Measurements from ENCODE around the gene FGR.
"Not testable (repeated sequence)": the region's sequence is repeated elsewhere in the genome, so short reads cannot be mapped to it uniquely, and the experiment has no call there.

The FGR gene

DNA sequence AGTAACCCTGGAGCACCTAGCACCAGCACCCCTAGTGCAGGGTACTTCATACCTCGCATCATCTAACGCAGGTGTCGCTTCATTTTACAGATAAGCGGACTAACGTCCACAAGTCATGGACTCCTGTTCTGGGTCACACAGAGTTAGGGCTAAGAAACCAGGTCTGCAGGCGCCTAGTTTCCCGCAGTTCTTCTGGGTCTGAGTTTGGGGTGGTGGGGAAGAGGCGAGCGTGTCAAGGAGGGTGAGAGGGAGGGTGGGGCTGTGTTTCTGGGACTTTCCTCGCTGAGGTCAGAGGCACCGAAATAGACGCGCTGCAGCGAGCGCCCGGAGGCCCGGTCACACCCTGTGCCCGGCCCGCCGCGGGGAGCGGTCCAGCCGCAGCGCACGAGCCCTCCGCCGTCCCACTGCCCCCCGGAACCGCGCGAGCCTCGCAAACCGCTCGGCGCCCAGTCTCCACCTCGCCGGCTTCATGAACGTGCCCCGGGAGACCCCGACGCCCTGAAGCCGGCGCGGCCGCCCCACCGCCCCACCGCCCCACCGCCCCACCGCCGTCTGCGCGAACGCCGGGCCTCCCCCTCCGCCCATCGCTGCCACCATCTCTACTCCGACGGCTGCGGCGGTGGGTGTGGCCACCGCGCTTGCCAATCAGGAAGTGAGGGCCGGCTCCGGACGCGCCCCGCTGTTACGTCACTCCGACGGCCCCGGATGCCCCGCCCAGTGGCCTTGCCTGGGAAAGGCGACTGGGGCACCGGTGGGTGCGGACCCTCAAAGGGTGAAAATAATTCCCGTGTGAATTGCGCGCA is 24.7 kb upstream of the FGR start:
- DNase-seq = peak; percentile 59 to 90

DNA sequence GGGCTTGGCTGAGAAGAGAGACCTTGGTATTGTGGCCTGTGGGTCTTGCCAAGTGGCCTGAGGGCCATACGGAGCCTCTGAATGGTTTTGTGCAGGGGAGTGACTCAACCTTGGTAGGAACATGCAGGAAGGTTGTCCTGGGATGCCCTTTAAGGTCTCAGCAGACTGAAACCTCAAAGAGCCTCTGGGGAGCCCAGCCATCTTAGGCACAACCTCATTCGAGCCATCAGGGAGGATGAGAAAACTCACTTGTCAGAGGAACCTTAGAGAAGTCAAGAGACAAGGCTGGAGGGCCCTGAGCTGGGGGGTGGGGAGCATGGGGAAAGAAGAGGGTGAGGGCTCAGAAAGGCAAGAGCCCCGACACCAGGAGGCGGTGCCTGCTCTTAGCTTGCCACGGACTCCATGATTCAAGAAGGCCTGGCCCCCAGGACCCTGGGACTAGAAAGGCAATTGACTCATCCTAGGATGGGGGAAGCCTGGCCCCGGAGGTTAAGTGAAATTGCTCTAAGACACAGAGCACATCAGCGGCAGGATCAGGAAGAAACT is 24.0 kb upstream of the FGR start:
- peak in 1 of 2 donors; percentile 64 for DNase-seq

DNA sequence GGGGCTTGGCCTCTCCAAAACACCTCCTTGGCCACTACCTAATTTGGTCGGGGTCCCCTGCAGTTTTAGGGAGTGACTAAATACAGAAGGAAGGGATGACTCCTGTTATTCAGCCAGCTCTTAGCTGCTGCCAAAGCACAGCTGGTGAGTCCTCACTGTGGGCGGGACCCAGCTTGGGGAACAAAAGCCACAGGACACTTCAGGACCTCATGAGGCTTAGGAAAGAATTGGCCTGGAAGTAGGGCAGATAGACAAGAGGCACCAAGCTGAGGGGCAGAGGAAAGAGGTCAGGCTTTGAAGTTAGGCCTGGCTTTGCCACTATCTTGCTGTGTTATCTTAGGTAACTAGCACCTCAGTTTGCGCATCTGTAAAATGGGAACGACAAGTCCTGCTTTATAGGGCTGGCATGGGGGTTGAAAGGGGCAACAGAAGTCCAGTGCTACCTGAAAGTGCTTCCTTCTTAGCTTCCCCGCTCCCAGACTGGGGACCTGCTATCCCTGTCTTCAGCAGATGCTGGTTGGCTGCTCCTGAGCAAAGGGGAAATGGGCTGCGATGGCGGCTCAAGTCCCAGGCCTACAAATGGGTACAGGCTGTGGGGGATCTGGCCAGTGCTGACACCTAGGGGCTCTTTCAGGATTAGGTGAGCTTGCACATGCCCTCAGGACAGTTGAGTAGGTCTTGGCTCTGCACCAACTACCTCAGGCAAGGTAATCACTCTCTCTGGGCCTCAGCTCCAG is 21.3 kb upstream of the FGR start:
- DNase-seq = peak; percentile 27 to 38

DNA sequence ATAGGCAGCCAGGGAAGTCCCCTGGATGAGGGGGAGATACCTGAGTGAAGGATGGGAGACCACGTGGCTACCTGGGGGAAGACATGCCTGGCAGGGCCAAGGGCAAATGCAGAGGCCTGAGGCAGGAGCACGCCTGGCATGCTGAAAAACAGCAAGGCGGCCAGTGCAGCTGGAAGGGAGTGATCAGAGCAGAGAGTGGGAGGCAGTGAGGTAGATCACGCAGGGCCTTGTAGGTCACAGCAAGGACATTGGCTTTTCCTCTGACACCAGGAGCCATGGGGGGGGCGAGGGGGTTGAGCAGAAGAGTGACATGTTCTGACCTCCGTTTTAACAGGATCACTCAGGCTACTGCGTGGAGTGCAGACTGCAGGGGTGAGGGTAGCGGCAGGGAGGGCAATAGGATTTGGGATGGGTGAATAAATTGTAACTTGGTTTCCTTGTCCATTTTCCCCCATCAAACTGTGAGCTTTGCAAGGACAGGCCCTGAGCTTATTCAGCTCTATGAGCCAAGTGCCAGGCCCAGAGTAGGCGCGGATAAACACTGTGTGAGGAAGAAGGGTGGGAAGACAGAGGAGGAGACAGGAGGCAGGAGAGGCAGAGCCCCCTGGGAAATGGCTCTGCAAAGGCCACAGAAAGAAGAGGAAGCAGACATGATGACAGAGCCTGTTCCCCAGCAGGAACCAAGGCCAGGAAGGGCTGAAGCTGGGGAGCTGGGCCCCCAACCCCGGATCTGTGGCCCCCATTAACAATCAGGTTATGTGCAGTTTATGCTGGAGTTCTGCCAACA is 20.4 kb upstream of the FGR start:
- DNase-seq = no peak

DNA sequence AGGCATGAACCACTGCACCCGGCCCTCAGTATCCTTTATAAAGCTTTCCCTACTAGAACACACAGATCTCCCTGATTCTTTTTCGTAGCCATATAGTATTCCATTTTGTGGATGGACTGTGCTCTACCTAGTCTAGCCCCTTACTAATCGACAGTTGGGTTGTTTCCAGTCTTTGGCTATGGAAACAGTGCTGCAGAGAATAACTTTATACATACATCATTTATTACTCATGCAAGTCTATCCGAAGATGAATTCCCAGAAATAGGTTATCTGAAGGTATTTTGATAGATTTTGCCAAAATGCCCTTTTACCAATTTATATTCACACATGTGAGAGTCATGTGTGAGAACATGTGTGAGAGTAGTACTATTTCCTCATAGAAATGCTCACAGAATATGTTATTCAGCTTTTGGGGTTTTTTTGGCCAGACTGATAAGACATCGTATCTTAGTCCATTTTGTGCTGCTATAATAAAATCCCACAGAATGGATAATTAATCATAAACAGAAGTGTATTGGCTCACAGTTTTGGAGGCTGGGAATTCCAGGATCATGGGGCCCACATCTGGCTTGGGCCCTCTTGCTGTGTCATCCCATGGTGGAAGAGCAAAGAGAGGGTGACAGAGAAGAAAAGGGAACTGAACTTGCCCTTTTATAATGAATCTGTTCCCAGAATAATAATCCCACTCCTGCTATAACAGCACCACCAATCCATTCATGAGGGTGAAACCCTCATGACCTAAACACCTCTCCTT is 17.3 kb upstream of the FGR start:
- no peak for DNase-seq

DNA sequence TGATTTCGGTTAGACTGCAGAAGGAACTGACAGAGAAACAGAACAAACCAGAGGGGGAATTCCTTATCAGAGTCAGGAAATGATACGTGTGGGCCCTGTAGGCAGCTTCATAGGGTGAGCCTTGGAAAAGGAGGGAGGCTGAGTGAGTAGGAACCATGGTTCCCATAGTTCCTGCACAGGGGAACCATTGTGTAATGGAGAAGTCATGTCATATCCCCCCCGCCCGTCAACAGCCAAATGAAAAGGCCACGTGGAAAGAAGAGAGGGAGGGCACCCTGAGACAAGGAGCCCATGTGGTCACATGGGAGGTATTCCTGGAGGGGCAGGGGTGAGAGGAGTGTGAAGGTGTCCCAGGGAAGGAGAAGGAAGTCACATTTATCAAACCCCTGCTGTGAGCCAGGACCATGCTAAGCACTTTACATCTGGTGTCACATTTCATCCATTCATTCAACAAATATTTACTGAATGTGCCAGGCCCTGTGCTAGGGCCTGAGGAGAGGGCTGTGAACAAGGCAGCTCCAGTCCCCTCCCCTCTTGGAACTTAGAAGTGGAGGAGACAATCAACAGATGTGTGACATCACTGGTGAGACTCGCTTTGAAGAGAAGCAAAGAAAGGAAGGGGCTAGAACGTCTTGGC is 15.7 kb upstream of the FGR start:
- no peak for DNase-seq

DNA sequence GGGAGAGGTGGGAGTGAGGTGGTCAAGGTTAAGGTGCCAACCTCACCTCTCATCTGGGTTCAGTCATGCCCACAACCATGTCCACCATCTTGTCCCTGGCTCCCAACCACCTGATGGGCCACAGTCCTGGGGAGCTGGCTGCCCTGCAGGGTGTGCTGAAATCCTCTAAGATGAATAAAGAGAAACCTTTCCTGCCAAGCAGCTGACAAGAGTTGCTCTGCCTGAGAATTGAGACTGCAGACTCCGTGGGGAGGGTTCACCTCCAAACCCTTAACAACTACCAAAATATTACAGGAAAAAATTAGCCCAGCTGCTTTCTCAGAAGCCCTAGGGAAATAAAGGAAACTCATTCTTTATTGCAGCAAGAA is 15.2 kb upstream of the FGR start:
- DNase-seq = no peak

DNA sequence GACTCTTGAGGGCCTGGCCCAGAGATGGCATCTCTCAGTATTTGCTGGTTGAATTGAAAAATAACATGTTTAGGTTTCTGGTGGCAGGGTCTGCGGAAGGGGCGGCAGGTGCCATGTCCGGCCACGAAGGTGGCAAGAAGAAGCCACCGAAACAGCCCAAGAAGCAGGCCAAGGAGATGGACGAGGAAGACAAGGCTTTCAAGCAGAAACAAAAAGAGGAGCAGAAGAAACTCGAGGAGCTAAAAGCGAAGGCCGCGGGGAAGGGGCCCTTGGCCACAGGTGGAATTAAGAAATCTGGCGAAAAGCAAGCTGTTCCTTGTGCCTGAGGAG is 14.3 kb upstream of the FGR start:
- no peak for DNase-seq

DNA sequence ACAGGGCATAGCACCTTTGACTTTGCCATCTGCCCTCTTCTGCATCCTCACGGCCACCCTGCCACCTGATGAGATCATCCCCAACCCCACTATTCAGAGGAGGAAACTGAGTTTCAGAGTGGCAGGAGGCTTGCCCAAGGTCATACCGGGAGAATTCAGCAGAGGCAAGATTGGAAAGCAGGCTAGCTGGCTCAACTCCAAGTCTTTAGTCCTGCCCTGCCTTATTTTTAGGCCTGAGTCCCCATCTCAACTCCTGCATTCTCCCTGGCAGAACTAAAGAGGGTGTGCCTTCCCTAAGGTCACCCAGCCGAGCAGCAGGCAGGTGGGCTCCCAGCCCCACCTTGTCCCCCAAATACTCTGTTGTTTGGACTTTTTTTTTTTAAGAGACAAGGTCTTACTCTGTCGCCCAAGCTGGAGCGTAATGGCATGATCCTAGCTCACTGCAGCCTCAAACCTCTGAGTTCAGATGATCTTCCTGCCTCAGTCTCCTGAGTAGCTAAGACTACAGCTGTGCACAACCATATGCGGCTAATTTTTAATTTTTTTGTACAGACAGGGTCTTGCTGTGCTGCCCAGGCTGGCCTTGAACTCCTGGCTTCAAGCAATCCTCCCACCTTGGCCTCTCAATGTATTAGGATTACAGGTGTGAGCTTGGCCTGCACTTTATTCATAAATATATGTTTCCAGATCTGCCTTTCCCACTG is 13.8 kb upstream of the FGR start:
- DNase-seq = no peak

DNA sequence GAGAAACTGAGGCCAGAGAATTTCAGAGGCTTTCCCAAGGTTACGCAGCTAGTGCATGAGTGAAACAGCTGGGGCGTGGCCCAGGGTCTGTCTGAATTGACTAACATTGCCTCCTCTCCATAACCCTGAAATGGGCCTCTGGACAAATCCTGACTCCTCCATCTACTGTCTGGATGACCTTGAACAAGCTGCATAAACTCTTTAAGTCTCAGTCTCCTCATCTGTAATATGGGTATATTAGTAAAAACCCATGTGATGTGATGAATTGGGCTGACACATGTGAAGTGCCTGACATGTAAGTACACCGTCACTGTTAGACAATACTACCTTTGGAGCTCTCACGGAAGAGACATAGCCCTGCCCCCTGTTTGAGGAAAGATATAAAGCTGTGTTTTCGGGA is 12.3 kb upstream of the FGR start:
- no peak for DNase-seq

DNA sequence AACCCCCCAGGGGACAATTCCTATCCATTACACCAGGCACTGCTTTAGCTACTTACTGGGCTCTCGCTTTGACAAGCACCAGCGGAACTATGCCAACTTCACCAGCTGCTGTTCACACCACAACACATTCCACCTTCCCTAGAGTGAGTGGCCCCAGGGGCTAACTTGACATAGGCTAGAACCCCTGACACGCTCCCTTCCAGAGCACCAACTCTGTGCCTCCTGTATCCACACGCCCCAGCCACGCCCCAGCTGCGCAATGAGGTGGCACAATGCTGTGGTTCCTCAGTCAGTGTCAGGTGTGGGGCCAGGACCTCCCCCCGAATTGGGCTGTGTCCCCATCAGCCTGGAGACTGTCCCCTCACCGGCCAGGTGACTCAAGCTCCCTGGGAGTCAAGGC is 11.7 kb upstream of the FGR start:
- DNase-seq = no peak

DNA sequence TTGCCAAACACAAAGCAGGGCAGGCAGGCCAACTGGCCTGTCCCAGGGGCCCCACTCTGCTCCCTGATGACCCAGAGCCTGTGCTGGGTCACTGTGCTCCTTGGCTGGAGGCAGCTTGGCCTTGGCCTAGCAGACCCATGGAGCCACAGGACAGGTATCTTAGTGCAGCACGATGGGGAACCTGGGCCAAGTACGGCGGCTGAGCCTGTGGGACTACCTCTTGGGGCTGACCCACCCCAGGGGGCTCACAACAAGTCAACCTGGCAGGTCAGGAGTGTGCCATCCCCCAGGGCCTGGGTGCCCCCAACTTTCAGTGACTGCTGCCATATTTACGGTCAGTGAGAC is 10.1 kb upstream of the FGR start:
- DNase-seq = no peak

DNA sequence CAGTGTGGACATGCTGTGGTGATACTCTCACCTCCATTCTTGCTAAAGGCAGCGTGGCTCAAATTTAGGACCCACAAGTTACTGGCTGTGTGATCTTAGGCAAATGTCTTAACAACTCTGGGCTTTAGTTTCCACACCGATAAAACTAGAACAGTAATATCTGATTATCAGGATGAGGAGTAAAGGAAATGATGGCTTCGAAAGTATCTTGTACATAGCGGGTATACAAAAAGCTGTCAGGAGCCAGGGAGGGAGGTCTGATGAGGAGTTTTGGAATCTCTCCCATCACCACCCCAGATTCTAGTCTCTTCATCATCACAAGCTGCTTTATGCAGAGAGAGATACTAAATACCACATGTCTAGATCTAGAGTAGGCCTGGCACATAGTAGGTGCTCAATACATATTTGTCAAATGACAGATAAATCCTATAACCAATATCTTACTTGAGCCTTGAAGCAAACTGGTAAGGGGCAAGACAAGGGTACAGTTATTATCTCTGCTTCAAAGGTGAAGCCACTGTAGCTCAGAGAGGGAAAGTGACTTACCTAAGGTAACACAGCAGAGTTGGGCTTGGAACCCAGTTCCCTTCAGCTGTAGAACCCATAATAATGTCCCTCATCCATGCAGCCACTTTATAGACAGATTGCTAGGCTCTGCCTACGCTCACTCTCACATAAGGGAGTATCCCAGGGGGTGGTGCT is 9.5 kb upstream of the FGR start:
- DNase-seq = no peak

DNA sequence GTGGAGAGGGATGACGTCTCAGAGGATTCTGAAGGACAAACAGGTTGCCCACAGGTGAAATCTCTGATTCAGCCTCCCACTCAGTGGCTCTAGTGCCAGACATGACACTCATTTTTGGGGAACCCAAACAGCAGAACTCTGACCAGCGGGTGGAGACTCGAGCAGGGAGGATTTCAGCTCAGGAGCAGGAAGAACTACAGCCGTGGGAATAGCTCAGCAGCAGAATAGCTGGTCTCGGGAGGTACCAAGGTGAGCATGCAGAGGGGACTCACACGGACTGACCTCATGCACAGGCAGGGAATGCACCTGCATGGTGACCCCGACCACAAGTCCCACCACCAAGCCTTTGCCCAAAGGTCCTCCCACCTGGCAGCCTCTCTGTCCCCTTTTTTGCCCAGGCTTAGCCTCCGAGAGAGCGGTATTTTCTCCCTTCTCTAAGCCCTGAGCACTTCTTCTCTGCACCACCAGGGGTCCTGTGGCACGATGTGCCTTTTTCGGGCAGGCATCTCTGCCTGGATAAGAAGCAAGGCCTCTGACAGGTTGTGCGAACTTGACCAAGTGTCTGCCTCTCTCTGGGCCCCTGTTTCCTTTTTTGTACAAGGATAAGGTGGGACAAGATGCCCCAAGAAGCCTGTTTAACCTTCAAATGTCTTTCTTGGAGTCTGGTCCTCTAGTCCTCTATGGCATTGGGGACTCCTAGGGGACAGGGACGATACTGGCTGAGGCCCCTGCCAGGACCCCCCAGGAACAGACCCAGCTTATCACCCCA is 8.8 kb upstream of the FGR start:
- peak; percentile 21 to 47 for DNase-seq

DNA sequence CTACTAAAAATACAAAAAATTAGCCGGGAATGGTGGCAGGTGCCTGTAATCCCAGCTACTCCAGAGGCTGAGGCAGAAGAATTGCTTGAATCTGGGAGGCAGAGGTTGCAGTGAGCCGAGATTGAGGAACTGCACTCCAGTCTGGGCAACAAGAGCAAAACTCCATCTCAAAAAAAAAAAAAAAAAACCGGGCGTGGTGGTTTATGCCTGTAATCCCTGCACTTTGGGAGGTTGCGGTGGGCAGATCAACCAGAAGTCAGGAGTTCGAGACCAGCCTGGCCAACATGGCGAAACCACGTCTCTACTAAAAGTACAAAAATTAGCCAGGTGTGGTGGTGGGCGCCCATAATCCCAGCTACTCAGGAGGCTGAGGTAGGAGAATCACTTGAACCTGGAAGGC is 5.5 kb upstream of the FGR start:
- not testable (repeated sequence) for DNase-seq

DNA sequence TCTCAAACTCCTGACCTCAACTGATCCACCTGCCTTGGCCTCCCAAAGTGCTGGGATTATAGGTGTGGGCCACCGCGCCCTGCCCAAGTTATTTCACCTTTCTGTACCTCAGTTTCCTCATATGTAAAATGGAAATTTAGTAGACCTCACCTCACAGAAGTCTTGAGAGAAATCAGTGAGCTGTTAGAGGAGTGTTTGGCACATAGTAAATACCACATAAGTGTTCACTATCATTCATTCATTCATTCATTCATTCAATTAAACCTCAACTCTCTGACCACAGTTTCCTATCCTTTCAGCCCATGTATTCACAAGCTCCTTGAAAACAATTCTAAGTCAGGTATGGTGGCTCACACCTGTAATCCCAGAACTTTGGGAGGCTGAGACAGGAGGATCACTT is 3.8 kb upstream of the FGR start:
- no peak for DNase-seq

DNA sequence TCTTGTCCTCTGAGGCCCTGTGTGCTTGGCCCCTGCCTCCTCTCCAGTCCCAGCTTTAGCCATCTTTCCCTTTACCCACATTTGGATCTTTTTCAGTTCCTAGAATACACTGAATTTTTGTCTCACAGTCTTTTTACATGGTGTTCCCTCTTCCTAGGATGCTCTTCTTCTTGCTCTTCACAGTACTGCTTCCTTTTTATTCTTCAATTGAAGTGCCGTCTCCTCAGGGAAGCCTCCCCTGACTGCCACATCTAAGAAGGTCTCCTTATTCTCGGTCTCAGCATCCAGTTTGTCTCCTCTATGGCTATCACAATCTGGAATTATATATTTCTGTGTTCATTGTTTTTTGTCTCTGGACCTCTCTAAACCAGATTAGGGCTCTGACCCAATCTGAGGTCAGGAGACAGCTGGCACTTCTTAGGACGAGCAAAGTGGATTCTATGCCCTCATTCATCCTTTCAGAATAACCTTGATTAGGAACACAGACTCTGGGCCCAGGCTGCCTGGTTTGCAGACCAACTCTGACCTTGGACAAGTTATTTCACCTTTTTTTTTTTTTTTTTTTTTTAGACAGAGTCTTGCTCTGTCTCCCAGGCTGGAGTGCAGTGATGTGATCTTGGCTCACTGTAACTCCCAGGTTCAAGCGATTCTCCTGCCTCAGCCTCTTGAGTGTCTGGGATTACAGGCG is 3.2 kb upstream of the FGR start:
- no peak for DNase-seq

DNA sequence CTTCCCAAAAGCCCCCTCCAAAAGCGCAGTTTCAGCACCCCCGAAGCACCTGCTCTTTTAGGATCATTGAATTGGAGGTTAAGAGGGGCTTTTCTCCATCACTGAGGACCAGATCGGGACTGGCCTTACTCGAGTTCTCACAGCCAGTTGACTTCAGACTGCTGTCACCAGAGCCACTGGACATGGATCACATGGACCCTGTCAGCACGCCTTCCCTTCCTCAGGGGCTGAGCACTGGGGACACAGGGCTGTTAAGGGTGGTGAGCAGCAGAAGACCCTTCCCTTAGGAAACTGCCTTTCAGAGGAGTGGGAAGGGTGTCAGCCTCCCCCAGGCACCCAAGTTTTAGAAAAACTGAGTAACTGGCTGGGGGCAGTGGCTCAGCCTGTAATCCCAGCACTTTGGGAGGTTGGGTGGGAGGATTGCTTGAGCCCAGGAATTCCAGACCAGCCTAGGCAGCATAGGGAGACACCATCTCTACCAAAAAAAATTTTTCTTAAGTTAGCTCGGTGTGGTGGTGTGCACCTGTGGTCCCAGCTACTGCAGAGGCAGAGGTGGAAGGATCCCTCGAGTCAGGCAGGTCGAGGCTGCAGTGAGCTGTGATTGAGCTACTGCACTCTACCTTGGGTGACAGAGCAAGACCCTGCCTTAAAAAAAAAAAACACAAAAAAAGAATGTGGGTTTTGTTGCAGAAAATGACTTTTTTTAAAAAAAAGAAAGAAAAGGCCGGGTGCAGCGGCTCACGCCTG is 584 bp upstream of the FGR start:
- no peak for DNase-seq
